Fibroblast of pulmonary artery (primary cell): ENCODE results near the gene NXPE4.
"Not testable (repeated sequence)": the region's sequence is repeated elsewhere in the genome, so short reads cannot be mapped to it uniquely, and the experiment has no call there.

ENCODE experiments used
- DNase-seq: peaks from one replicate; pipeline ENCODE4 v3.0.0-alpha.2; 2010; ENCODE audit warnings: low read depth
- H3K4me3 ChIP-seq: replicated peaks from 2 replicates; pipeline ENCODE4 v1.5.1; 2011; ENCODE audit warnings: low read depth, mild to moderate bottlenecking, control low read depth, low read length, moderate library complexity
- CTCF ChIP-seq: IDR thresholded peaks from 2 replicates; pipeline ENCODE4 v1.5.1; 2011; ENCODE audit warnings: mild to moderate bottlenecking, control low read depth, low read length, inconsistent platforms; ENCODE audit errors: missing control alignments

Gene NXPE4

GRCh38 chr11:114604179-114604813 is 8.7 kb upstream of the NXPE4 start:
- no peak overlapping the region for H3K4me3 ChIP-seq
- DNase-seq, result no peak
- no peak for TF ChIP-seq CTCF

DNA sequence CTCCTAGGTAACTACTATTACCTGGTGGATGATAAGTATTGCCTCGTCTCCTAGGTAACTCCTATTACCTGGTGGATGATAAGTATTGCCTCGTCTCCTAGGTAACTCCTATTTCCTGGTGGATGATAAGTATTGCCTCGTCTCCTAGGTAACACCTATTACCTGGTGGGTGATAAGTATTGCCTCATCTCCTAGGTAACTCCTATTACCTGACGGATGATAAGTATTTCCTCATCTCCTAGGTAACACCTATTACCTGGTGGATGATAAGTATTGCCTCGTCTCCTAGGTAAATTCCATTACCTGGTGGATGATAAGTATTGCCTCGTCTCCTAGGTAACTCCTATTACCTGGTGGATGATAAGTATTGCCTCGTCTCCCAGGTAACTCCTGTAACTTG is 7.6 kb upstream of the NXPE4 start:
- DNase-seq, result not testable (repeated sequence)

DNA sequence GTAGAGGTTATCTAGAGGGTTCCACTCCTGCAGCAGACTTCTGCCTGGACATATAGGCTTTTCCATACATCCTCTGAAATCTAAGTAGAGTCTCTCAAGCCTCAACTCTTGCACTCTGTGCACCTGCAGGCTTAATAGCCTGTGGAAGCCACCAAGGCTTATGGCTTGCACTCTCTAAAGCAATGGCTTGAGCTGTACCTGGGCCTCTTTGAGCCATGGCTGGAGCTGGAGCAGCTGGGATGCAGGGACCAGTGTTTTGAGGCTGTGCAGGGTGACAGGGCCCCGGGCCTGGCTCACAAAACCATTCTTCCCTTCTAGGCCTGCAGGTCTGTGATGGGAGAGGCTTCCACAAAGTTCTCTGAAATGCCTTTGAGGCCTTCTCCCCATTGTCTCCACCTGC is 2.9 kb upstream of the NXPE4 start:
- DNase-seq, result no peak
- no peak overlapping the region for H3K4me3 ChIP-seq
- TF ChIP-seq CTCF, result no peak

More for the DNA sequence above, 7.6 kb upstream of the NXPE4 start:
- not testable (repeated sequence) for H3K4me3 ChIP-seq

DNA sequence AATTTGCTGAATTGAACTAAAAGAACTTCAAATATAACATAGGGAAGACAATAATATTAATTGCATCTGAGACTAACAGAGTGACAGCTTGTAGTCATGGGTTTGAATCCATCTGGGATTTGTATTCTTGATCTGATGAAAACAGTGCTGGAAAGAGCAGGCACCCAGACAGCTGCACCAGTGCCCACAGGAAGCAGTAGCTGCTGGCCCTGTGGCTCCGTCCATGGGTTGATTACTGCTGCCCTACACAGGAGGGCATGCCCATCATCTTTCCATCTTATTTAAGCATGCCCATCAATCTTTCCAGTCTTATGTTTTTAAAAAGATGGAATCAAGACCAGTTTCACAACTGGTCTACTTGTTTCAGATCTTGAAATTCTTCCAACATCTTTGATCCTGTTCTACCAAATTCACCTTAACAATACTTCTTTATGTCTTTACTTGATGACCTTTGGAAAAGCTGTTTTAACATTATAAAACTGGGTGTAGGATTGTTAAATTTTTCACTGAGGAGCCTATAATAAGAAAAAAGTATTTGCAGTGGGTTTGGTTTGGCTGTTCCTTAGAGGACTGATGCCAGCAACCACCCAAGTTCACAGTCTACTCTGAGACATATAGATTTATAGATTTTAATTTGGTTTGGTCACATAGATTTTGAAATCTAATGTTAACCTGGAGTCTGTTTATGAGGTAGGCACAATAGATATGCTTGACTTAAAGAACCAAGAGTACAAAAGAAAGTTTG is 761 bp upstream of the NXPE4 start:
- no peak for TF ChIP-seq CTCF
- no peak overlapping the region for H3K4me3 ChIP-seq
- no peak for DNase-seq

- DNase-seq, result no peak
- TF ChIP-seq CTCF, result no peak
Measured at GRCh38 chr11:114594703-114595102, 883 bp downstream of the NXPE4 start.

GRCh38 chr11:114587398-114587953 is 8.1 kb downstream of the NXPE4 start:
- no peak for TF ChIP-seq CTCF
- DNase-seq, result no peak
- no peak overlapping the region for H3K4me3 ChIP-seq

More at GRCh38 chr11:114594703-114595102, 883 bp downstream of the NXPE4 start:
- H3K4me3 ChIP-seq, result no peak overlapping the region

DNA sequence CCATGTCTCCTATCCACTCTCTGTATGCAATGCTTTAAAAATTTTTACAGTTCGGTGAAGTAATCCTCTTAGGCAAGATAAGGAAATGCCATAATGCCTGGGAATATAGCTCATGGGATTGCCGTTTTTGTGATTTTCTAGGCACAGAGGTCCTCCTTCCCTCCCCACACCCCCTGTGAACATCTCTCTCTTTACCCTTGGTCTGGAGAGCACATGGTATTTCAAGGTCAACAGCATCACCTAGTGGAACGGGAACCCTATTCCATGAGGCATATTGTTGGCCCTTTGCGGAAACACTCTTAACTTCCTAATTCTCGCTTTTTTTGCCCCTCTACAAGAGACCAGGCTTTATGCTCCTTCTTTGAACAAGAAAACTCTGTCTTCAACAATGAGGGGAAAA is 8.8 kb downstream of the NXPE4 start:
- TF ChIP-seq CTCF, result peak; percentile 31
- no peak overlapping the region for H3K4me3 ChIP-seq
- DNase-seq, result peak; percentile 29
